GM19025 (cell line): ENCODE measurements around the gene CTNNA2.

Experiments used
- ATAC-seq: cut with Tn5 transposase; IDR thresholded peaks from one replicate; pipeline ENCODE4 v1.9.1; 2021; ENCODE audit warnings: mild to moderate bottlenecking, low read depth, moderate library complexity; ENCODE audit not compliant: unreplicated experiment

Gene CTNNA2

DNA sequence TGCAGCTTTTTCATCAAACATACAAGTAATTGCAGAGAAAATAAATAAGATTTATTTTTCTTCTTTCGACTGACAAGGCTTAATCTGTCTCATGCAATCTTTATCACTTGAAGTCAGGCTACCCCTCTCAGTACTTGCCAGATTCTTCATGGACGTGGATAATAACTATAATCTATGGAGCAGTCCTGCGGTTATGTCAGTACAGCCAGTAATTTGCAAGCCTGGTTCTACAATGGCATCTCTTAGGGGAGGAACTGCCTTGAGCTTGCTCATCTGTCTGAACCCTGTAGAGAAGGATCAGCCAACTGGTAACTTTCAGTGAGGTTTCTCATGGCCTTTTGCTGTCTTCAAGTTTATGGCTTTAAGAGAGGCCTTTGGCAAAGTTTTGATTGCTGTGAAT lies 827.2 kb downstream of the CTNNA2 start:
- ATAC-seq, result no peak

- ATAC-seq, result no peak
Measured at GRCh38 chr2:80348078-80348477, 835.2 kb downstream of the CTNNA2 start.

- no peak for ATAC-seq
Measured at GRCh38 chr2:80348953-80349352, 836.1 kb downstream of the CTNNA2 start.

GRCh38 chr2:80351231-80351630 lies 838.4 kb downstream of the CTNNA2 start:
- no peak for ATAC-seq

GRCh38 chr2:80354858-80355257 lies 842.0 kb downstream of the CTNNA2 start:
- ATAC-seq, result no peak

GRCh38 chr2:80361904-80362303 lies 849.1 kb downstream of the CTNNA2 start:
- no peak for ATAC-seq

GRCh38 chr2:80363330-80363729 lies 850.5 kb downstream of the CTNNA2 start:
- no peak for ATAC-seq

DNA sequence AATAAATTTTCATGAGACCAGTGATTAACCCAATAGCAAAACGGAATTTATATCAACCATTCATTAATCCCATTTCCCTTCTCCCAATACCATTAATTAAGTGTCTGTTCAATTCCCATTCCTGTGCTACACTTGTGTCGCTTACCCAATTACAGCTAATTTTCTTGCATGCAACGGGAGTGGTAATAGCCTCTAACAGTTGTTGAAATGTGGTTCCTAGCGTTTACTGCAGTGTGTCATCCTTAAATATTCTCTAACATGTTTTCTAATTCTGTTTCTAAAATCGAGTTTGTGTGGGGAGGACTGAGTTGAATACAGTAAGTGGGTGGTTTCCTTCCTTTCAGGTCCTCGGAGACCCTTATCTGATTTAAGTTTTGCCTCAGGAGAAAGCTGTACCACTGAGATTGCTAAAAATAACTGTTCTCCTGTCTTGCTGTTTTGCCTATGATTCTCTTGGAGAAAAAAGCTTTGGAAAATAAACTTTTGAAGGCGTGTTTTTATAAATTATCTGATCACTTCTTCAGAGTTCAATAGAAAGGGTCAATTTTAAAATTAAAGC lies 851.0 kb downstream of the CTNNA2 start:
- ATAC-seq, result no peak

DNA sequence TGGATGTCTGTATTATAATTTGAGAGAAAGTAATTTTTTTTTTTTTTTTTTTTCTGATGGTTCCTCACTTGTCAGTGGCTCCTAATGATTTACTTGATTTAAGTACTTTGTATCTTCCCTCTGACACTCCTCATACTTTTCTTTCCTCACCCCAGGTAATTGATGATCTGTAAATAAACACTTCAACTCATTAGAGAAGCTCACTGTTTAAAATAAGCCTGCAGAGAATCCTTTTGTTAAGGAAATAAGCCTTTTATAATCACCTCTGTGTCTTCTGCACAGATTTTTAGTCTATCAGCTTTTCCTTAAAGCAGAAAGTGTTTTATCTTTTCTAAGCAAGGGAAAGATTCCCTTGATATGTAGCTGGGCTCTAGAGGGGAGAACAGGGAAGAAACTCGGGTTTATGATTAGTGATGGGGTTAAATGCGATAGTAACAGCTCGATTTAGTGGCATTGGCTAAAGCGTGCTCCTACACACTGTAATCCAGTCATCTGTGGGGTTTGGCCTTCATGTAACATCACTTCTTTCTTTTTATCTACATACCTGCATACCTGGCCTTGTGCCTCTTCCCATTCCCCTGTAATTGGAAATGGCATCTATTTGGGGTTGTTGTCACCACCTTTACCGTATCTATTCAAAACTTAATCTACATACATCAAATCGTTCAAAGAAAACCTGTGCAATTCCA lies 851.8 kb downstream of the CTNNA2 start:
- no peak for ATAC-seq

- ATAC-seq, result no peak
Measured at GRCh38 chr2:80365762-80366161, 852.9 kb downstream of the CTNNA2 start.

DNA sequence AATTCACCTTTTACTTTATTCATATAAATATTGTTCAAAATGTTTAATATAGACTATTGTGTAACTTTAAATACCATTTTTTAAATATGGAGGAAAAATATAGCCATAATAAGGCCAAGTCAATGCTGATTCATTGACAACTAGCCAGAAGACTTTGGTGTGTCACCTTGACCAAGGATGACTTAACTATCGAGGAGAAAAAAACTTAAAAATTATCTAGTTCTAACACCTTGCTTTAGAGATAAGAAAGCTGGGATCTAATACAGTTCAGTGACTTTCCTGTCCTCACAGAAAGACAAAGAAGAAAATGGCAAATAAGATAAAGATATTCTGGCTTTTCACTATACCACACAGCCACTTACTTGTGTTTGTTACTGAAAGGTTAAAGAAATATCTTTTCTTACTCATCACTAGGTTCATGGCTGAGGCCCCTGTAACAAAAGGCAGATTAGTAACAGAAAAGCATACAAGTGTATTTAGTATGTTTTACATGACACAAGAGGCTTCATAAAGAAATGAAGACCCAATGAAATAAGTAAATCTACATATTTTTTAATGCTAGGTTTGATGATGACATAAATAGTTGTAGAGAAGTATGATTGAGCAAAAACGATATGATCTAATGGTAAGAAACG lies 857.6 kb downstream of the CTNNA2 start:
- no peak for ATAC-seq

DNA sequence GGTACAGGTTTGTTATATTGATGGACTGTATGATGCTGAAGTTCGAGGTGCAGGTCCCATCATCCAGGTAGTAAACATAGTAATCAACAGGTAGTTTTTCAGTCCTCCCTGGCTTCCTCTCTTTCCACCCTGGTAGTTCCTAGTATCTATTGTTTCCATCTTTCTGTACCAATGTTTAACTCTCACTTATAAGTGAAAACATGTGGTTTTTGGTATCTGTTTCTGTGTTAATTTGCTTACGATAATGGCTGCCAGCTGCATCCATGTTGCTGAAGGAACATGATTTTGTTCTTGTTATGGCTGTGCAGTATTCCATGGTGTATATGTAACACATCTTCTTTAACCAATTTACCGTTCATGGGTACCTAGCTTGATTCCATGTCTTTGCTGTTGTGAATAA lies 861.3 kb downstream of the CTNNA2 start:
- no peak for ATAC-seq

DNA sequence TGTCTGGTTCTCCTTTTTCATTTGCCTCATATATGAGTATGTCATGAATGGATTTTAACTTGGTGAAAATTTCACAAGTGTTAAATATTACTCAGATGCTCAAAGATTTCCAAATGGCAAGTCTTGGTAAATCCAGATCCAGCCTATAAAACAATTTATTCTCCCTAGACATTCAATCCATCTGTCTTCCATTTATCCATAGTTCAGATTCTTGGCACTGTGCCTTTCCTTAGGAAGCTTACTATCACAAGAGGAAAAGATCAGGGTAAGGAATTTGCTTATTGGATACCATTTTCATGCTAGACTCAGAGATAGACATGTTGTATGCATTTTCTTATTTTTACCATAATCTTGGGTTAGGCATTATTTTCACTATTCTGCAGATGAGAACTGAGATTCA lies 864.2 kb downstream of the CTNNA2 start:
- ATAC-seq, result no peak

DNA sequence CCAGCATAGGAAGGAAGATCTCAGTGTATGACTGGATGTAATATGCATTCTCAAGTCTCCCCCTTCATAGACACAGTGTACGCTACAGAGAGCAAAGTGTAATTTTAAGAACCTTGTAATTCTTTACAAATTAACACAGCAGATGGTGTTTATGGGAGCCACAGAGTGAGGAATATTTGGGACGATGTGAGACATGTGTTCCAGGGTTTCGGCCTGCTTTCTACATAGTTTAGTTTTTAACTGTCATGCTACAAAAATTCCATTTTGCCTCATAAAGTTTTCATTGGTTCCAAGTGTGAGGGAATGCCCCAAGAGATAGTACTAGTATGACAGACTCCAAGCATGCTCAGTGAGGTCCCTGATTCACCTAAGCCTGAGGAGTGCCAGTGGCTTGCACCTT lies 867.9 kb downstream of the CTNNA2 start:
- ATAC-seq, result no peak

DNA sequence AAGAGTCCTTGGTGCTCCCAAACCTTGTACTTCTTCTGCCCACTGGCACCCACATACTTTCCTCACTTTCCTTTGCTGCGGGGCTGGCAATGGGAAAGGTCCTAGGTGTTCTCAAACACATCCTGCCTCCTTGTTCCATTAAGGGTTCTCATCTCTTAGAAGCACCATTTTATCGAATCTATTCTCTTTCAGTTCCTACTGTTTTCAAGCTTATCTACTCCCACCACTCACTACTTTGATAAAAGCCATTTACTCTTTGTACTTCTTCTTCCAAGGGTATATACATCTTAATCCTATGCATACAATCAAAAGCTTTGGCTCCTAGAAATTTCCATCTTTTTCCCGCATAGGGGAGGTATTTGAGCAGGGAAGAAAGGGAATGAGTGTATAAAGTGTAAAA lies 868.8 kb downstream of the CTNNA2 start:
- no peak for ATAC-seq

GRCh38 chr2:80392441-80392840 lies 879.6 kb downstream of the CTNNA2 start:
- ATAC-seq, result no peak

DNA sequence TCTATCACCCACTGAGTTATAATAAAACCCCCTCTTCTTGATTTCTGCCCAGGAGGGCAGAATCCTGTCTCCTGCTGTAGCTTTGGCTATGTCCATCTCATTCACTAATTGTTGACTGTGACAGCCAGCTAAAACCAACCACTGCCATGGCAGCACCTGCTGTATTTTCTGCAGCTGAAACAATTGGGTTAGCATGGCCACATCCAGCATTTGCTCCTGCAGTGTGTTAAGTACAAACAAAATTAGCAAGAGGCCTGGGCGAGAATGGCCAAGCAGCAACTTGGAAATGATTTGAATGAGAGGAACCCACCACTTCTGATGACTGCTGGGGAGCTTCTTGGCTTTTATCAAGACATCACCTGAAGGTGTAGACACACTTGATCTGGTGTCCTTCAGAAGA lies 881.1 kb downstream of the CTNNA2 start:
- ATAC-seq, result no peak

DNA sequence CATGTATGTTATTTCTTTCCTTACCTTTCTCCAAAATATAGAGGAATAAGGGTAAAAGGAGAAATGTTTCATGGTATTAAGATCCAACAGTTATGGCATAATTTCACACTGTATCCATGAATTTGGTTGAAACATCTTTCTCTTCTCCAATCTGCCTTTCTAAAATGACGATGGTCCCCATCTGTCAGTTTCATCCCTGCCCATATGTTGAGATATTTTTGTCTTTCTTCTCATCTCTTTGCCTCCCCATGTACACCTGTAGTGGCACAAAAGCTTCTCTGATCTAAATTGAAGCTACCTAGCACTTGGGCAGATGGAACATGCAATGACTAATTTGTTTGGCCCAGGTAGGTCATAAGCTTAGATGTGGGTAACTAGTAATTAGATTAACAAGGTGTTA lies 882.4 kb downstream of the CTNNA2 start:
- ATAC-seq, result no peak

DNA sequence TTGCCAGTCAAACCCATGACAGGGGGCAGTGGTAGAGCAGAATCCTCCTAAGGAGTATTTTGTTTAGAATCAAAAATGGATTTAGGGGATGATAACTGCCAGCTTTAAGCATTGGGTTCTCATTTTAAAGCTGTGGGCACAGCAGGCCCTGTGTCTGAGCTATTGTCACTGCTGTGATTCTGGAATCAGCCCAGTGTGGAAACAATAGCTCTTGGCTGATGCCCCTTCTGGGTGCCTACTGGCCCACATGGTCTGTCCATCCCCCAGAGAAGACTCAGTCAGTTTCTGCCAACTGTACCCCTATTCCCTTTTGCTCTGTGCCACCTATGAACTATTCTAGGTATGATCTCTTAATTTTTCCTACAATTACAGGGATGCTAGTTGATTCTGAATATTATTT lies 883.4 kb downstream of the CTNNA2 start:
- ATAC-seq, result no peak

DNA sequence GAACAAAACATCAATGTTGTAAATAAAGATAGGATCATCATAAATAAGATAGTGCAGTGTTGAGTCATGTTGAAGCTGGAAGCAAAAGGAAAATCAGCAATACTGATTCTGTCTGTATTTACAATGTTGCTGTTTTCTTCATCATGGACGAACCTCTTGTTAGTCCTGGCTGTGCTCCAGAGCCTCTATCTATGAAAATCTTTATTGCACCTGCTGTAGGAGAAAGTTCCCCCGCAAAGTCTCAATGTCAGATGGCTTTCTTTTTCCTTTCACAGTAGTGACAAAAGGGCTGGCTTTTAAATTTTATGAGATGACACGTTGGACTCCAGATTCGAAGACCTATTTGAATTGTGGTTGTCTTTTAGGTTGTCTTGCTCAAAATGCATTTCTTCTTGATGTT lies 890.2 kb downstream of the CTNNA2 start:
- no peak for ATAC-seq

GRCh38 chr2:80407377-80407776 lies 894.5 kb downstream of the CTNNA2 start:
- ATAC-seq, result no peak

GRCh38 chr2:80410346-80410745 lies 897.5 kb downstream of the CTNNA2 start:
- no peak for ATAC-seq
